Endothelial cell of umbilical vein (primary cell): ENCODE data around the gene DYNLT5. TPM values are rescaled to one million over a fixed set of nuclear protein-coding genes. Genes with fewer than 3 reads are reported as not detected.

Experiments used
- BruUV-seq: library from RNA; stranded (reverse); fragments of 400-500 nt; replicated peaks from 2 replicates; lab custom pipeline; 2021; lab: Mats Ljungman, UMichigan
- CTCF ChIA-PET: fragments of 300-600, 350-600 bp; sonication (Branson Sonifier 250); formaldehyde crosslinking; loops from one replicate; lab custom pipeline; 2021; ENCODE audit warnings: antibody characterized with exemption, inconsistent platforms; lab: Charles Lee
- POLR2A ChIA-PET: fragments of 300-600, 350-600 bp; sonication (Branson Sonifier 250); formaldehyde crosslinking; loops from one replicate; lab custom pipeline; 2021; ENCODE audit warnings: antibody characterized with exemption, inconsistent platforms; lab: Charles Lee
- DNase-seq: peaks from one replicate; pipeline ENCODE4 v3.0.0-alpha.2; 2011; ENCODE audit warnings: low read depth, low spot score
- FAIRE-seq: peaks from 2 replicates; lab custom pipeline; 2011; peaks lifted over from hg19 to GRCh38; lab: Jason Lieb, UNC
- H2AFZ ChIP-seq: 2 replicates; pipeline ENCODE4 v1.6.0; 2012; ENCODE audit warnings: low read depth, low read length, control low read depth, inconsistent platforms
- H3K27ac ChIP-seq: 2 replicates; pipeline ENCODE4 v1.5.1; 2011; ENCODE audit warnings: low read depth, mild to moderate bottlenecking, control low read depth, low read length, moderate library complexity; ENCODE audit not compliant: insufficient read depth
- H3K27me3 ChIP-seq, 2 experiments: 2 replicates each; pipeline versions ENCODE4 v1.6.0 to v1.6.1; 2011; ENCODE audit warnings: low read length in 2 of 2, mixed read lengths in 1 of 2; ENCODE audit not compliant: control insufficient read depth in 2 of 2, insufficient read depth in 2 of 2
- H3K36me3 ChIP-seq, 2 experiments: 2 replicates in 1 of 2; 3 replicates in 1 of 2; pipeline ENCODE4 v1.5.1; 2011; ENCODE audit warnings: low read length in 2 of 2, mild to moderate bottlenecking in 1 of 2, moderate library complexity in 1 of 2; ENCODE audit not compliant: control insufficient read depth in 2 of 2, insufficient read depth in 2 of 2; ENCODE audit errors: extremely low read depth in 1 of 2
- H3K4me1 ChIP-seq: 3 replicates; pipeline ENCODE4 v1.5.1; 2011; ENCODE audit warnings: mild to moderate bottlenecking, low read length; ENCODE audit not compliant: control insufficient read depth, insufficient read depth; ENCODE audit errors: extremely low read depth
- H3K4me2 ChIP-seq: 2 replicates; pipeline ENCODE4 v1.6.1; 2011; ENCODE audit warnings: low read length, control low read depth, mixed read lengths; ENCODE audit not compliant: insufficient read depth
- H3K4me3 ChIP-seq, 3 experiments: fragments of 200-600 bp in 1 of 3; sonication (generic), shearing (Covaris generic) in 1 of 3; replicated peaks in 1 of 3; 2 replicates each; pipeline ENCODE4 v1.5.1; 2011 to 2016; ENCODE audit warnings: control low read depth in 3 of 3, low read length in 3 of 3, mild to moderate bottlenecking in 2 of 3, inconsistent platforms in 1 of 3, low read depth in 1 of 3, moderate library complexity in 1 of 3; ENCODE audit not compliant: insufficient read depth in 1 of 3
- H3K79me2 ChIP-seq: 2 replicates; pipeline ENCODE4 v1.6.0; 2012; ENCODE audit warnings: low read length, inconsistent platforms; ENCODE audit not compliant: control insufficient read depth, insufficient read depth
- H3K9ac ChIP-seq: replicated peaks from 2 replicates; pipeline ENCODE3; 2011; ENCODE audit warnings: low read length, control low read depth; ENCODE audit not compliant: insufficient read depth; ENCODE audit errors: extremely low read depth
- H3K9me1 ChIP-seq: replicated peaks from 3 replicates; pipeline ENCODE4 v1.6.0; 2011; ENCODE audit warnings: mild to moderate bottlenecking, low read length; ENCODE audit not compliant: control insufficient read depth, insufficient read depth; ENCODE audit errors: extremely low read depth
- H3K9me3 ChIP-seq: replicated peaks from 2 replicates; pipeline ENCODE4 v1.5.1; 2012; ENCODE audit warnings: low read length, inconsistent platforms; ENCODE audit not compliant: control insufficient read depth, insufficient read depth
- H4K20me1 ChIP-seq: replicated peaks from 2 replicates; pipeline ENCODE3; 2011; ENCODE audit warnings: mild to moderate bottlenecking, low read length; ENCODE audit not compliant: control insufficient read depth, insufficient read depth; ENCODE audit errors: extremely low read depth
- CTCF ChIP-seq, 2 donors: IDR thresholded peaks; 1 replicate in 1 of 2; 2 replicates in 1 of 2; pipeline ENCODE4 v1.5.1; 2011; ENCODE audit warnings: low read length in 2 of 2, mild to moderate bottlenecking in 2 of 2, moderate library complexity in 2 of 2, control low read depth in 1 of 2, inconsistent platforms in 1 of 2, low read depth in 1 of 2; ENCODE audit not compliant: insufficient read depth in 1 of 2; ENCODE audit errors: extremely low read depth in 1 of 2
- EZH2 ChIP-seq: IDR thresholded peaks from 2 replicates; pipeline ENCODE4 v1.6.1; 2012; ENCODE audit warnings: borderline replicate concordance, low read depth, mild to moderate bottlenecking, moderate library complexity, low read length, inconsistent platforms; ENCODE audit not compliant: severe bottlenecking
- FOS ChIP-seq: IDR thresholded peaks from 2 replicates; pipeline ENCODE4 v1.6.1; 2011; ENCODE audit warnings: mild to moderate bottlenecking, low read length, moderate library complexity, borderline replicate concordance; ENCODE audit not compliant: insufficient read depth
- GATA2 ChIP-seq: IDR thresholded peaks from 2 replicates; pipeline ENCODE4 v1.7.0; 2011; ENCODE audit warnings: low read depth, mild to moderate bottlenecking, moderate library complexity, mixed read lengths, low read length; ENCODE audit not compliant: insufficient read length, insufficient read depth
- JUN ChIP-seq: IDR thresholded peaks from 2 replicates; pipeline ENCODE4 v1.6.1; 2011; ENCODE audit warnings: borderline replicate concordance, low read depth; ENCODE audit not compliant: insufficient read length, insufficient read depth
- MAX ChIP-seq: IDR thresholded peaks from 2 replicates; pipeline ENCODE4 v1.6.1; 2011; ENCODE audit not compliant: insufficient read depth, insufficient read length
- MYC ChIP-seq: IDR thresholded peaks from one replicate; pipeline ENCODE4 v1.6.1; 2011; ENCODE audit warnings: mild to moderate bottlenecking, low read depth, low read length
- POLR2A ChIP-seq: IDR thresholded peaks from 2 replicates; pipeline ENCODE4 v1.6.1; 2012; ENCODE audit warnings: low read depth, mild to moderate bottlenecking, control low read depth, low read length
- POLR2AphosphoS5 ChIP-seq: IDR thresholded peaks from 2 replicates; pipeline ENCODE4 v1.6.1; 2012; ENCODE audit warnings: low read depth, mild to moderate bottlenecking, control low read depth, low read length, moderate library complexity; ENCODE audit not compliant: insufficient read depth
- dilution Hi-C: fragments of 300-500 bp; cut with MboI; formaldehyde crosslinking; loops from one replicate; pipeline ENCODE4 v1.15.0; 2019; ENCODE audit warnings: low sequenced_read_pairs; ENCODE audit not compliant: extremely low pct_ligation_motif_present
- intact Hi-C: fragments of 100-400 bp; cut with micrococcal nuclease; formaldehyde crosslinking; loops from one replicate; pipeline ENCODE4 v1.10.0; 2022
- polyA plus RNA-seq, 4 experiments: library from polyadenylated mRNA; depleted of rRNA in 3 of 4; stranded (reverse) in 3 of 4; unstranded in 1 of 4; fragments of >200 nt; gene quantifications; 2 replicates each; pipeline versions ENCODE4 v1.2.1 to v1.2.3, GENCODE V29; 2011 to 2012; ENCODE audit warnings: missing spikeins in 1 of 4
- total RNA-seq: library from RNA; stranded (reverse); gene quantifications from 2 replicates; pipeline ENCODE4 v1.2.3, GENCODE V29; 2021

The DYNLT5 gene
- total and polyA plus RNA-seq, 2 donors (not counting 3 experiments of a cell fraction or from before 2014, with no cell fraction given): 4.0 to 4.5 TPM

- H2AFZ ChIP-seq: no peak overlapping the region
- no peak overlapping the region for H3K4me2 ChIP-seq
- H3K36me3 ChIP-seq: no peaks in the 10 kb centered on the region
- CTCF ChIA-PET: interaction anchor here (1.3 kb wide), 1 partner anchor 379 kb away, joined by 4 read pairs; no protein-coding TSS in a partner anchor
- no TSS peak for BruUV-seq
- TF ChIP-seq CTCF (IDR thresholded peaks at IDR 0.05; ENCODE audit: extremely low read depth in 1 of 2, insufficient read depth in 1 of 2, low read depth in 1 of 2, low read length in 2 of 2) (no peak), FOS (no peak), MYC (no peak), JUN (no peak), POLR2A (no peak), MAX (no peak), POLR2AphosphoS5 (no peak), EZH2 (no peak), GATA2 (no peak)
- no peak for DNase-seq
- H3K9me1 ChIP-seq: no peaks in the 10 kb centered on the region
- no peak overlapping the region for H3K27ac ChIP-seq
- dilution Hi-C loops (no loop called here), intact Hi-C loops (no loop called here)
- POLR2A ChIA-PET: no interaction called here
- H3K4me1 ChIP-seq: no peaks in the 10 kb centered on the region
- FAIRE-seq: no peak
- H3K79me2 ChIP-seq: no peaks in the 10 kb centered on the region
- H3K4me3 ChIP-seq: no peak overlapping the region
- H3K9ac ChIP-seq: no peak overlapping the region
- H3K9me3 ChIP-seq: no peaks in the 10 kb centered on the region
- no peaks in the 10 kb centered on the region for H4K20me1 ChIP-seq
- H3K27me3 ChIP-seq: no peaks in the 10 kb centered on the region
Measured at GRCh38 chr1:66770694-66771093, 18.4 kb downstream of the DYNLT5 start.
